ENCODE measurements around the gene ZSCAN31. TPM values are rescaled to one million over a fixed set of nuclear protein-coding genes. Genes with fewer than 3 reads are reported as not detected.
"Not testable (repeated sequence)": the region's sequence is repeated elsewhere in the genome, so short reads cannot be mapped to it uniquely, and the experiment has no call there.

Gene ZSCAN31
- total and polyA plus RNA-seq, 4 donors, result 4.4 to 10.9 (median 7.9) TPM

DNA sequence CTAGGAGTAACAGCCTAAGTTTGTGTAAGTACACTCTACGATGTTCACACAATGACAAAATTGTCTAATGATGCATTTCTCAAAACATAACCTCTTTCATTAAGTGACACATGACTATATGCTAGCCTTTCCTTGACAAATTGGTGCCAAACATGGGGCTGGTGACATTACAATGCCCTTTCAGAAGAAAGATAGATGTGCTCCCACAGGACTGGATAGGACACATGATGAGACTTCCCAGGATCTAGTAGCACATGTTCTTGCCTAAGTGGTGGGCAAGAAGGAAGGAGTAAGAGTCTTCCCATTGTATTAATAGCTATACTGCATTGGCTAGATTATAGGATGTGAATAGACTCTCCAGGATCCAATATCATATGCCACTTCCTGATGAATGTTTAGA lies 35.3 kb upstream of the ZSCAN31 start:
- ATAC-seq (ENCODE audit: low FRiP score), result no peak
- DNase-seq, result no peak
- no peaks in the 10 kb centered on the region for H3K27me3 ChIP-seq (ENCODE audit: control insufficient read depth in 1 of 2, insufficient read depth in 2 of 2, low read length in 1 of 2)
- no peaks in the 10 kb centered on the region for H3K36me3 ChIP-seq (ENCODE audit: control insufficient read depth in 1 of 2, insufficient read depth in 2 of 2, low read length in 1 of 2)
- no peaks in the 10 kb centered on the region for H3K9me3 ChIP-seq (ENCODE audit: control insufficient read depth, low read length)
- WGBS, 2 donors, result 90 to 94% methylated on average over 1 of the region's 1 CpG
- no peak overlapping the region for H3K4me3 ChIP-seq (ENCODE audit: low read length in 2 of 2)
- intact Hi-C loops (cut with DNase I), result no loop called here
- no peak overlapping the region for H3K27ac ChIP-seq (ENCODE audit: low read depth in 1 of 2, low read length in 2 of 2)
- H3K4me1 ChIP-seq (ENCODE audit: control insufficient read depth in 1 of 2, insufficient read depth in 2 of 2, low read length in 2 of 2), result no peaks in the 10 kb centered on the region

DNA sequence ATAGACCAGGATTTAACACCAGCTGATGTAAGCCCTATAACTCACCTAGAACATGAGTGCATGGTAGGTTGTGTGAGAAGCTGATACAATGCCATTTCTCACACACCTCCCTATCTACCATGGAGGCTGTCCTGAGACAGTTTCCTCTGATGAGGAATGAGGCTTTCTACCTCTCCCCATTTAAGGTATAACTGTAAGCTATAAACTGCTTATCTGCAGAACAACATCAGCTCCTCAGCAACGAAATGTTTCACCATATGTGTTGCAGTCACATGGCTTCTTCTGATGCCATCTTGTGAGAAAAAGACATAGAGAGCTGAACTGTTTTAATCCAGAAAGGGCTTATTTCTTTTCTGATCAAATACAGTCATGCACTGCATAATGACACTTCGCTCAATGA lies 34.5 kb upstream of the ZSCAN31 start:
- DNase-seq, result no peak
- no peak overlapping the region for H3K27ac ChIP-seq (ENCODE audit: low read depth in 1 of 2, low read length in 2 of 2)
- peaks cover 0 to 5% of the 10 kb centered on the region in 2 donors for H3K36me3 ChIP-seq (ENCODE audit: control insufficient read depth in 1 of 2, insufficient read depth in 2 of 2, low read length in 1 of 2)
- H3K4me3 ChIP-seq (ENCODE audit: low read length in 2 of 2), result no peak overlapping the region
- H3K9me3 ChIP-seq (ENCODE audit: control insufficient read depth, low read length), result no peaks in the 10 kb centered on the region
- H3K4me1 ChIP-seq (ENCODE audit: control insufficient read depth in 1 of 2, insufficient read depth in 2 of 2, low read length in 2 of 2), result no peaks in the 10 kb centered on the region
- intact Hi-C loops (cut with DNase I), result no loop called here
- H3K27me3 ChIP-seq (ENCODE audit: control insufficient read depth in 1 of 2, insufficient read depth in 2 of 2, low read length in 1 of 2), result no peaks in the 10 kb centered on the region
- no peak for ATAC-seq (ENCODE audit: low FRiP score)
- 77 to 81% methylated on average over 2 of the region's 2 CpGs for WGBS, 2 donors

DNA sequence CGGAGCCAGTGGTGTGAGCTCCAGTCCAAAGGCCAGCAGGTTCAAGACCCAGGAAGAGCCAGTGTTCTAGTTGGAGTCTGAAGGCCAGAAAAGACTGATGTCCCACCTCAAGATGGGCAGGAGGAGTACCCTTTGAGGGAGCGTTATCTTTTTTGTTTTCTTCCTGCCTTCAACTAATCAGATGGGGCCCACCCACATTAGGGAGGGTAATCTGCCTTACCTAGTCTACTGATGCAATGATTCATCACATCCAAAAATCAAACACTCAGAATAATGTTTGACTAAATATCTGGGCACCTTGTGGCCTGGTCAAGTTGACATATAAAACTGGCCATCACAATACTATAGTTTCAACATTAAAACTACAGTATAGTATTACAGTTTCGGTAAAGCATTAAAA lies 33.5 kb upstream of the ZSCAN31 start:
- no peak for DNase-seq
- Histone ChIP-seq H3K4me3 (ENCODE audit: low read length in 2 of 2) (no peak overlapping the region), H3K36me3 (ENCODE audit: control insufficient read depth in 1 of 2, insufficient read depth in 2 of 2, low read length in 1 of 2) (peaks cover 0 to 8% of the 10 kb centered on the region in 2 donors), H3K27me3 (ENCODE audit: control insufficient read depth in 1 of 2, insufficient read depth in 2 of 2, low read length in 1 of 2) (no peaks in the 10 kb centered on the region), H3K27ac (ENCODE audit: low read depth in 1 of 2, low read length in 2 of 2) (no peak overlapping the region), H3K4me1 (ENCODE audit: control insufficient read depth in 1 of 2, insufficient read depth in 2 of 2, low read length in 2 of 2) (no peaks in the 10 kb centered on the region), H3K9me3 (ENCODE audit: control insufficient read depth, low read length) (no peaks in the 10 kb centered on the region)
- ATAC-seq (ENCODE audit: low FRiP score), result no peak
- intact Hi-C loops (cut with DNase I), result no loop called here
- 96 to 97% methylated on average over 3 of the region's 3 CpGs for WGBS, 2 donors

DNA sequence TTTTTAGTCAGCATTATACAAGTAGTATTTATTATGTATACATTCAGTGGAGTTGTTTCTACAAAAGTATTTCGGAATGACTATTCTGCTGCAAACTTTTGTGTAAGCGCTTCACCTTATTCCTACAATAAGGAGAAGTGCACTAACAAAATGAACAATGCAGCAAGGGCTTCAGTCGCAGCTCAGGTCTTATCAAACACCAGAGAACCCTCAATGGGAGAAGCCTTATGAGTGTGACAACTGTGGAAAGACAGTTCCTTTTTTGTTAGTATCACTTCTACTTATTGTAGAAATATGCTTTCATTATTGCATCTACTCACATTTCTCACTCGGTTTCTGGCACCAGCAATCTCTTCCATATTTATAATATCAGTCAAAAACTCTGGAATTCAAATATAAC lies 32.6 kb upstream of the ZSCAN31 start:
- peaks cover 0 to 8% of the 10 kb centered on the region in 2 donors for H3K36me3 ChIP-seq (ENCODE audit: control insufficient read depth in 1 of 2, insufficient read depth in 2 of 2, low read length in 1 of 2)
- no peak overlapping the region for H3K4me3 ChIP-seq (ENCODE audit: low read length in 2 of 2)
- H3K9me3 ChIP-seq (ENCODE audit: control insufficient read depth, low read length), result no peaks in the 10 kb centered on the region
- H3K4me1 ChIP-seq (ENCODE audit: control insufficient read depth in 1 of 2, insufficient read depth in 2 of 2, low read length in 2 of 2), result no peaks in the 10 kb centered on the region
- intact Hi-C loops (cut with DNase I), result no loop called here
- no peaks in the 10 kb centered on the region for H3K27me3 ChIP-seq (ENCODE audit: control insufficient read depth in 1 of 2, insufficient read depth in 2 of 2, low read length in 1 of 2)
- DNase-seq (no peak), ATAC-seq (ENCODE audit: low FRiP score) (no peak)
- 89 to 93% methylated on average over 4 of the region's 4 CpGs for WGBS, 2 donors
- H3K27ac ChIP-seq (ENCODE audit: low read depth in 1 of 2, low read length in 2 of 2), result no peak overlapping the region

DNA sequence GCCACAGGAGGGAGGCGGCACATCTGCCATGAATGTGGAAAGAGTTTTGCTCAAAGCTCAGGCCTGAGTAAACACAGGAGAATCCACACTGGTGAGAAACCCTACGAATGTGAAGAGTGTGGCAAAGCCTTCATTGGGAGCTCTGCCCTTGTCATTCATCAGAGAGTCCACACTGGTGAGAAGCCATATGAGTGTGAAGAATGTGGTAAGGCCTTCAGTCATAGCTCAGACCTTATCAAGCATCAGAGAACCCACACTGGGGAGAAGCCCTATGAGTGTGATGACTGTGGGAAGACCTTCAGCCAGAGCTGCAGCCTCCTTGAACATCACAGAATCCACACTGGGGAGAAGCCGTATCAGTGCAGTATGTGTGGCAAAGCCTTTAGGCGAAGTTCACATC lies 29.6 kb upstream of the ZSCAN31 start:
- intact Hi-C loops (cut with DNase I), result not testable (repeated sequence)
- 90 to 92% methylated on average over 4 of the region's 4 CpGs for WGBS, 2 donors
- H3K36me3 ChIP-seq (ENCODE audit: control insufficient read depth in 1 of 2, insufficient read depth in 2 of 2, low read length in 1 of 2), result peaks cover 0 to 12% of the 10 kb centered on the region in 2 donors

DNA sequence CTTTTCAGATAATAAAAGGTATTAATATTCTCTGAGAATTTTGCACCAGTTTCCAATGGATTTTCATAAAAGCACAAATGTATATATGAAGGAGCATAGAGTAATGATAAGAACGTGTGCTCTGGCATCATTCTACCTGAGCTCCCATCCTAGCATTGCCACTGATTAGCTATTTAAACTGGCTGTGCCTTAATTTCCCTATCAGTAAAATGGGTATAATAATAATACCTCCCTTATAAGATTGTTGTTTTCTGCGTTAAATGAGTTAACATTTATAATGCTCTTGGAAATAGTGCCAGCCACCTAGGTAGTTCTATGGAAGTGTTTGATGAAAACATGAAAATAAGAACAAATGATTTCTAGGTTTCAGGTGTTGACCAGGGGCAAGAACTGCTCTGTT lies 25.0 kb upstream of the ZSCAN31 start:
- no peak for DNase-seq
- WGBS, 2 donors, result 89 to 91% methylated on average over 2 of the region's 2 CpGs
- H3K36me3 ChIP-seq (ENCODE audit: control insufficient read depth in 1 of 2, insufficient read depth in 2 of 2, low read length in 1 of 2), result peaks cover 0 to 10% of the 10 kb centered on the region in 2 donors

More for the DNA sequence above, 29.6 kb upstream of the ZSCAN31 start:
- not testable (repeated sequence) for DNase-seq; H3K27ac ChIP-seq (ENCODE audit: low read depth in 1 of 2, low read length in 2 of 2); H3K4me3 ChIP-seq (ENCODE audit: low read length in 2 of 2); ATAC-seq (ENCODE audit: low FRiP score); H3K9me3 ChIP-seq (ENCODE audit: control insufficient read depth, low read length); H3K27me3 ChIP-seq (ENCODE audit: control insufficient read depth in 1 of 2, insufficient read depth in 2 of 2, low read length in 1 of 2); H3K4me1 ChIP-seq (ENCODE audit: control insufficient read depth in 1 of 2, insufficient read depth in 2 of 2, low read length in 2 of 2)

DNA sequence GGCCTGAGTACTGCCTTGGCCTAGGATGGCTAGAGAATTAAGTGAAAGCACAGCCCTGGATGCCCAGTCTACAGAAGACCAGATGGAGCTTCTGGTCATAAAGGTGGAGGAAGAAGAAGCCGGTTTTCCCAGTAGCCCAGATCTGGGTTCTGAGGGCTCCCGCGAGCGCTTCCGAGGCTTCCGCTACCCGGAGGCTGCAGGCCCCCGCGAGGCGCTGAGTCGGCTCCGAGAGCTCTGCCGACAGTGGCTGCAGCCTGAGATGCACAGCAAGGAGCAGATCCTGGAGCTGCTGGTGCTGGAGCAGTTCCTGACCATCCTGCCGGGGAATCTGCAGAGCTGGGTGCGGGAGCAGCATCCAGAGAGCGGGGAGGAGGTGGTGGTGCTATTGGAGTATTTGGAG lies 23.6 kb upstream of the ZSCAN31 start:
- H3K27me3 ChIP-seq (ENCODE audit: control insufficient read depth in 1 of 2, insufficient read depth in 2 of 2, low read length in 1 of 2); DNase-seq; H3K36me3 ChIP-seq (ENCODE audit: control insufficient read depth in 1 of 2, insufficient read depth in 2 of 2, low read length in 1 of 2); H3K4me3 ChIP-seq (ENCODE audit: low read length in 2 of 2); H3K9me3 ChIP-seq (ENCODE audit: control insufficient read depth, low read length); H3K27ac ChIP-seq (ENCODE audit: low read depth in 1 of 2, low read length in 2 of 2); H3K4me1 ChIP-seq (ENCODE audit: control insufficient read depth in 1 of 2, insufficient read depth in 2 of 2, low read length in 2 of 2); ATAC-seq (ENCODE audit: low FRiP score): not testable (repeated sequence)
- WGBS, 2 donors, result 95% methylated on average over 14 of the region's 16 CpGs
- intact Hi-C loops (cut with DNase I), result loop anchor here (5.0 to 10.0 kb wide), 4 partner anchors 77 to 222 kb away; partner anchors contain the start of genes NKAPL (in 2 of the 2), ZKSCAN4 (in 2 of the 2), PGBD1 (in 1 of the 2) and ZSCAN9 (in 1 of the 2)

More for the DNA sequence above, 25.0 kb upstream of the ZSCAN31 start:
- Histone ChIP-seq H3K27me3 (ENCODE audit: control insufficient read depth in 1 of 2, insufficient read depth in 2 of 2, low read length in 1 of 2) (no peaks in the 10 kb centered on the region), H3K9me3 (ENCODE audit: control insufficient read depth, low read length) (no peaks in the 10 kb centered on the region), H3K27ac (ENCODE audit: low read depth in 1 of 2, low read length in 2 of 2) (no peak overlapping the region), H3K4me3 (ENCODE audit: low read length in 2 of 2) (no peak overlapping the region), H3K4me1 (ENCODE audit: control insufficient read depth in 1 of 2, insufficient read depth in 2 of 2, low read length in 2 of 2) (no peaks in the 10 kb centered on the region)
- intact Hi-C loops (cut with DNase I), result no loop called here
- ATAC-seq (ENCODE audit: low FRiP score), result no peak

DNA sequence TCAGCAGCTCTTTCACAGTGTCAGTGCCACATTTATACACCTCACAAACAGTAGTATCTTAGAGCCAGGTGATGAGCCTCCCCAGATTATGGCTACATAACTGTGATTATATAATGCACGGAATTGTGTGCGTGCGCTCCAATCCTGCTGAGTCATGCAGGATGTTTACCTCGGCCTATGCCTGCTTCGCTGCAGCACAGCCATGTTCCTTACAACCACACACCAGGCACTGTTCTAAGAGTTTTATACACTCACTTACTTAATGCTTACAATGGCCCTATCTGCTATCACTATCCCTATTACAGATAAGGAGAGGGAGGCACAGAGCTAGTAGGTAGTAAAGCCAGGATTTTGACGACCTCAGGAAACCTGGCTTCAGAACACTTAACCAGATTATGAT lies 21.1 kb upstream of the ZSCAN31 start:
- intact Hi-C loops (cut with DNase I), result loop anchor here (5.0 to 10.0 kb wide), 4 partner anchors 75 to 220 kb away; partner anchors contain the start of genes NKAPL (in 2 of the 2), ZKSCAN4 (in 2 of the 2), PGBD1 (in 1 of the 2) and ZSCAN9 (in 1 of the 2)
- no peak overlapping the region for H3K4me3 ChIP-seq (ENCODE audit: low read length in 2 of 2)
- H3K27me3 ChIP-seq (ENCODE audit: control insufficient read depth in 1 of 2, insufficient read depth in 2 of 2, low read length in 1 of 2), result no peaks in the 10 kb centered on the region
- H3K27ac ChIP-seq (ENCODE audit: low read depth in 1 of 2, low read length in 2 of 2), result no peak overlapping the region
- no peaks in the 10 kb centered on the region for H3K9me3 ChIP-seq (ENCODE audit: control insufficient read depth, low read length)
- DNase-seq, result no peak
- peaks cover 0 to 3% of the 10 kb centered on the region in 2 donors for H3K36me3 ChIP-seq (ENCODE audit: control insufficient read depth in 1 of 2, insufficient read depth in 2 of 2, low read length in 1 of 2)
- H3K4me1 ChIP-seq (ENCODE audit: control insufficient read depth in 1 of 2, insufficient read depth in 2 of 2, low read length in 2 of 2), result no peaks in the 10 kb centered on the region
- WGBS, 2 donors, result 79 to 89% methylated on average over 6 of the region's 6 CpGs
- no peak for ATAC-seq (ENCODE audit: low FRiP score)

DNA sequence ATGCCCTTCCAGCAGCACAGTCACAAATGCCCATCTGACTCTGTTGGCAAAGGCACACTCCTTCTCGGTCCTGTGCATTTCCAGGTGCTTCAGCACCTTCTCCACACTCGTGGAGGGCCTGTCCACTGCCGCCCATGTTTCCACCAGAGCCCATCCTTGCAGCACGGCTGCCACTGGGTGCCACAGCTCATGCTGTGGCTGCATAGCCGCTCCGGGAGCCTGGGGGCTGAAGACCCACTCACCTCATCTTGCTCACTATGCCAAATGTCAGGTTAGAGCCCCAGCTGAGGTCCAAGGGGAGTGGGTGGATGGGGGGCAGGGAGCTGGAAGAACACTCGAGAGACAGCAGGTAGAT lies 20.7 kb upstream of the ZSCAN31 start:
- H3K27ac ChIP-seq (ENCODE audit: low read depth in 1 of 2, low read length in 2 of 2), result no peak overlapping the region
- 68 to 78% methylated on average over 7 of the region's 7 CpGs for WGBS, 2 donors
- peaks cover 0 to under 1% of the 10 kb centered on the region in 2 donors for H3K36me3 ChIP-seq (ENCODE audit: control insufficient read depth in 1 of 2, insufficient read depth in 2 of 2, low read length in 1 of 2)
- ATAC-seq (ENCODE audit: low FRiP score), result no peak
- no peaks in the 10 kb centered on the region for H3K27me3 ChIP-seq (ENCODE audit: control insufficient read depth in 1 of 2, insufficient read depth in 2 of 2, low read length in 1 of 2)
- no peaks in the 10 kb centered on the region for H3K9me3 ChIP-seq (ENCODE audit: control insufficient read depth, low read length)
- intact Hi-C loops (cut with DNase I), result loop anchor here (5.0 to 10.0 kb wide), 4 partner anchors 74 to 219 kb away; partner anchors contain the start of genes NKAPL (in 2 of the 2), ZKSCAN4 (in 2 of the 2), PGBD1 (in 1 of the 2) and ZSCAN9 (in 1 of the 2)
- H3K4me3 ChIP-seq (ENCODE audit: low read length in 2 of 2), result no peak overlapping the region
- no peaks in the 10 kb centered on the region for H3K4me1 ChIP-seq (ENCODE audit: control insufficient read depth in 1 of 2, insufficient read depth in 2 of 2, low read length in 2 of 2)
- no peak for DNase-seq

All from aorta (tissue), 5 donors.